Femur (tissue), 1 donor: ENCODE results near the gene MMP26.
"Not testable (repeated sequence)": the region's sequence is repeated elsewhere in the genome, so short reads cannot be mapped to it uniquely, and the experiment has no call there.

Experiments
- DNase-seq: peaks from one replicate; pipeline ENCODE4 v3.0.0-alpha.2; 2017

The MMP26 gene

GRCh38 chr11:4704054-4704789 is at the start of gene MMP26:
TSS of gene MMP26 (plus strand) at chr11:4704784.
- no peak for DNase-seq

- DNase-seq = no peak
Observed at GRCh38 chr11:4658629-4659445, 45.7 kb upstream of the MMP26 start.

DNA sequence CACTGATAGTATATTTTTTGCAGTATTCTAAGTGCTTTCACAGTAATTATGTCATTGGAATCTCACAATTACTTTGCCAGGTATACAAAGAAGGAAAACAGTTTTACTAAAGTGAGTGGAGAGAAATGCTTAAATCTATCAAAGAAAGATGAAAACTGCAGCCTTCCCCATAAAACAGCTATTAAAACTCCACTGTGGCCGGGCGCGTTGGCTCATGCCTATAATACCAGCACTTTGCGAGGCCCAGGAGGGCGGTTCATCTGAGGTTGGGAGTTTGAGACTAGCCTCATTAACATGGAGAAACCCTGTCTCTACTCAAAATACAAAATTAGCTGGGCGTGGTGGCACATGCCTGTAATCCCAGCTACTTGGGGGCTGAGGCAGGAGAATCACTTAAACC is 41.7 kb upstream of the MMP26 start:
- DNase-seq = no peak

- DNase-seq = no peak
Observed at GRCh38 chr11:4664183-4664582, 40.4 kb upstream of the MMP26 start.

DNA sequence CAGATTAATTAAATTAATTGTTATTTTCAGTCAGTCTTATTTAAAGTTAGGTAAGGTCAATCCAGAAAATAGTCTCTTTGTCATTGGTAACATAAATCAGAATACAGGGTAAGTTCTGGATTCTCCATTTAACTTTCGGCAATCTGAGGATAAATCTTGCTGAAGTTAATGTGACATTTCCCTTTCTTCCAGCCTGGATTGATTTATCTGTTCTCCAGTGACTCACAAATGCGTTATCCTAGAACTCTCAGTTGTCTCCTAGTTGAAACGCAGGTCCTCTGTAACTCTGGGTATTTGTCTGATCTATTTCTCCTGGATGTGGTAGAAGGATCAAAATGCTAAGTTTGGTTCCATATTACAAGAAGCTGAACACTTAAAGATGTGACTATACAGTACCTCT is 39.8 kb upstream of the MMP26 start:
- no peak for DNase-seq

- no peak for DNase-seq
Observed at GRCh38 chr11:4665424-4665823, 39.2 kb upstream of the MMP26 start.

DNA sequence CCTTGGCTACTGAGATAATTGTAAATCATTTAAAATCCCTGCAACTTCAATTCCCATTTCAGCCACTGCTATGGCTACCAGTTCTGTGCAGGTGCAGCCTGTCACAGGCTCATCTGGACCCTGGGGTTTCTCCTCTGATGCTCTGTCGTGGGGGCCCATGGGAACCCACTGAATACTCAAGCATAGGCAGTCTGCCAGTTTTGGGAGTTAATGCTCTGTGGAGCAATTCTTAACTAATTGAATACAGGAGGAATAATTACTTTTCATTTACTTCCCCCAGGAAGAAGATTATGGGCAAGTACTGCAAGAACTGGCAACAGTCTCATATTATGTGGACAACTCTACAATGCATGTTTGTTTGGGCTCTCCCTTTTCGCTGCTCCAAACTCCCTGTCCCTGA is 32.8 kb upstream of the MMP26 start:
- DNase-seq = no peak

DNA sequence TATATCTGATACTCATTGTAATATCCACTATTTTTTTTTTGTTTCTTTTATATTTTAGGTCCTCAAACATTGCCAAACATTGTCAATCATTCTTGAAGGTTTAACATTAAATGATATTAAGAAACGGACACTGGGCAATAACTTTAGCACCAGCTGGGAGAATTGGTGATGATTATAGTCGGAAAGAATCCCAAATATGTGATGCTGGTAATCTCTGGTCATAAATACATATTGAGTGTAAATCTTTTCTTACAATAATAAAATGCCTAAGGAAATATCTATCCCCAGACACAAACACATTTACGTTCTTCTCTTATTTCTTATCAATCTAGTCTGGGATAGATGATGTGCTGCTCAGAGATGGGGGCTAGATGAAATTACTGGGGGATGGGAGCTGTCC is 32.1 kb upstream of the MMP26 start:
- no peak for DNase-seq

- DNase-seq = no peak
Observed at GRCh38 chr11:4673781-4674180, 30.8 kb upstream of the MMP26 start.

DNA sequence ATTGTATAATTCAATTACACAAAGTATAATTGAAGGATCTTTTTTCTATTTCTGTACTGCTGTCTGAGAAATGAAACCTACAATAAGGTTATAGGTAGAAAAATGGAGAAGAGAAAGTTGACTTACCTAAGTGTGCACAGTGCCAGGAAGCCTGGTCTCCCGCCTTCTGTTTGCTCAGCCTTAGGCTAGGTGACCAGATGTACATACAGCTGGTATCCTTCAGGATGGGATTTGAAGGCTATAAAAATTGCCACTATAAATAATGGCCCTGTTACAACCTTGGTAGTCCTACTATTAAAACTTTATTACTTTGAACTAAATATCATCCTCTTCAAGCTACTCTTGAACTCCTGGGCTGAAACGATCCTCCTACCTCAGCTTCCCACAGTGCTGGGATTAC is 26.6 kb upstream of the MMP26 start:
- DNase-seq = no peak

DNA sequence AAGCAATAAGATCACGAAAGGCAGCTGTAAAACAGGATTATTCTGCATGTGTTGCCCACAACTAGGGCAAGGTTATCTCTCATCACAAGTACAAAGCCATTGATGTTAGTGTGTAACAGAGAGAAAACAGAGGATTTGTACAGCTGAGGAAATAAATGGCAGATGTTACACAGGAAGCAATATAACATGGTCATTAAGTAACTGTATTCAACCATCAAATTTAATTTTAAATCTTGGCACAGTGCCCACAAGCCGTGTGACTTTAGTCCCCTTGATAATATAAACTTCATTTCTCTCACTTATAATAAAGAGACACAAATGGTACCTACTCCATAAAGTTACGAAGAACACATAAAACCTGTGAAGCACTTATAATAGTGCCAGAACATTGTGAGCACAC is 24.2 kb upstream of the MMP26 start:
- DNase-seq = no peak

GRCh38 chr11:4682623-4683419 is 21.8 kb upstream of the MMP26 start:
- DNase-seq = no peak

DNA sequence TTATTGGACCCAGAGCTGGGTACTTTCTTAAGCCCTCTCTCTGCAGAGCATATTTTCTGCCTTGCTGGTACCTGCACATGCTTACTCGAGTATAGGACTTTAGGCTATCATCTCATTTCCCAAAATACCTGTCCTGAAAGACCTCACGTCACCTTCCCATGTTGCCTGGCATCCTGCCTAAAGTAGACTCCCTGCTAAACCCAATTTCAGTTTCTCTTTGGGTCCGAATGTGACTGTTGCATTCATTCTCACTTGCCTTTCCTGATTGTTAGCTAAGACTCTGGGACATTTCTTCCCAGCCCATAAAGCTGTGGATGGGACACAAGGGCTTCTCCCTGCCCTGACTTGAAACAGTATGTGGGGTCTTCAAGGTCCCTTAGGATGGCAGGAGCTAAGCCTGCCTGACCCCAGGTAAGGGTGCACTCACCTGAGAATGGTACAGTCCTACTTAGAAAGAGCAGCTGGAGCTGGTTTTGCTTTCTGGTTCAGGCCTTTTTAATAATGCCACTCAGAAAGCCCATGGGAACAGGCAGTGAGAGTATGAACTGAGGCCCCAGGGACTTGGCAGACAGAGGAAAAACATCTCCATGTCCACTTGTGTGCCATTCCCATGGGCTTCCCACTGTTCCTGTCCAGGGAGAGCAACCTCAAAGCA is 19.8 kb upstream of the MMP26 start:
- DNase-seq = no peak

GRCh38 chr11:4695442-4695841 is 9.1 kb upstream of the MMP26 start:
- DNase-seq = no peak

DNA sequence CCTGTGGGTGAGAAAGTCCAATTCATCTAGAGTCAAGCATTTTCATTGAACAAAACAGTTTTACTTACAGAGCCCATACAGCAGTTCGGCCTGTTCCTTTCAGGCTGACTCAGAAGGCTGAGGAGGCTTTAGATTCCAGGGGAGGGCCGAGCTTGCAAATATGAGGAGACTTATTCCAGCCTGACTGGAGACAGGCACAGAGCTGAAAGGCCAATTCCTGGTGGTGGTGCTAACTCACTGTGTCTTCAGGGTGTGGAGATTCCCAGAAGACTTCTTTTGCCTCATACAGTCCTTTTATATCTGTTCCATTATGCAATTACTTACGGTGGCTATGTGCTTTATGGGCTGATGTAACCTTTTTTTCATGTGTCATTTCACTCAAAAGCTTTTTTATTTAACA is 7.0 kb upstream of the MMP26 start, which contains the start of gene OR51E2:
Gene OR51E2, minus strand, starts transcription at position 269 of the 400 bp plus-strand sequence. CDS start 15,142 bp downstream, outside the sequence.
- DNase-seq = no peak

DNA sequence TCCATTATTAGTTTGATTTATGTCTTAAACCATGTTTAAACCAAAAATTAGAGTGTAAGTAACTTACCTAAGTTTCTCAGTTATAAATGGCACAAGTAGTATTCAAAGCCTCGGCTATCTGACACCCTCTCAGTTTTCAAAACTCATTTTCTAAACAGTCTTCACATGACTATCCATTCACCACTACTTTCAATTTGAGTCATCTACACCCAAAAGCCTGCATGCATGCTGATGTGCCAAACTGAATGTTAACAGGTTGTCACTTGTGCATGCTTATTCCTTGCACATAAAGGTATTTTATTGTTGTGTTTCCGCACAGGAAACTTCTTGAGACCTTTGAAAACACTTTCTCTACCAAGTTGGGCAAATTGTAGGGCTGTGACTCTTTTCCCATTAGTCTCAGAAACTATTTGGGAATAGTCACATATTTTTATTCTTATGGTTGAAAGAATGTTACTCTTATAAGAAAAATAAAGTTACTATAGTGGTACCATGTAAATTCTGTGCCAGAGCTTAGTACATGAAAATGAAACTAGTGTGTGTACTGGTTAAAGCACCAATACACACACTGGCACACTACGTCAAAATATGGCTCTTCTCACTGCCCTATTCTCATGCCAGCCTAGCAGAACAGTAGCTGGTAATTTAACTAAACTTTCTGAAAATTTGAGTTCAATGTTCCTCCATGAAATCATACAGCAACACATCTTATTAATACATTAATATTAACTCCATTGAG is 4.7 kb upstream of the MMP26 start:
- no peak for DNase-seq

- DNase-seq = no peak
Observed at GRCh38 chr11:4700436-4700820, 4.2 kb upstream of the MMP26 start.

- DNase-seq = no peak
Observed at GRCh38 chr11:4704790-4705334, 278 bp downstream of the MMP26 start.

DNA sequence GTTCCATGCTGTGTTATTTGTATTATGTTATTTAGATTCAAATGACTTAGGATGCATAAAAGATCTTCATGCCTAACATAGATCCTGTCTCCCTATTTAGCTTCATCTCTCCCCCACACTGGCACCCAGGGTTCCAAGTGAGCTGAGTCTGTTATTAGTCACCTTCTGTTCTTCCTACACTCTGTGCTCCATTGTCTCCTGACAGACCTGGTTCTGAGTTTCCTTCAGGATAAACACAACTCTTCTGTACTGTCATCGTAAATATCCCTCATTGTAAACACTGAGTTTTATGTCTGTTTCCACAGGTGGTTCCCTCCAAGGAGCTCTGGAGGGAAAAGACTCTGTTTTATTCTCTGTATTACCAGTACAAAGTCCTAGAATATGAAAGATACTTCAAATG is 8.7 kb downstream of the MMP26 start:
- no peak for DNase-seq

GRCh38 chr11:4714300-4714699 is 9.7 kb downstream of the MMP26 start:
- DNase-seq = no peak

DNA sequence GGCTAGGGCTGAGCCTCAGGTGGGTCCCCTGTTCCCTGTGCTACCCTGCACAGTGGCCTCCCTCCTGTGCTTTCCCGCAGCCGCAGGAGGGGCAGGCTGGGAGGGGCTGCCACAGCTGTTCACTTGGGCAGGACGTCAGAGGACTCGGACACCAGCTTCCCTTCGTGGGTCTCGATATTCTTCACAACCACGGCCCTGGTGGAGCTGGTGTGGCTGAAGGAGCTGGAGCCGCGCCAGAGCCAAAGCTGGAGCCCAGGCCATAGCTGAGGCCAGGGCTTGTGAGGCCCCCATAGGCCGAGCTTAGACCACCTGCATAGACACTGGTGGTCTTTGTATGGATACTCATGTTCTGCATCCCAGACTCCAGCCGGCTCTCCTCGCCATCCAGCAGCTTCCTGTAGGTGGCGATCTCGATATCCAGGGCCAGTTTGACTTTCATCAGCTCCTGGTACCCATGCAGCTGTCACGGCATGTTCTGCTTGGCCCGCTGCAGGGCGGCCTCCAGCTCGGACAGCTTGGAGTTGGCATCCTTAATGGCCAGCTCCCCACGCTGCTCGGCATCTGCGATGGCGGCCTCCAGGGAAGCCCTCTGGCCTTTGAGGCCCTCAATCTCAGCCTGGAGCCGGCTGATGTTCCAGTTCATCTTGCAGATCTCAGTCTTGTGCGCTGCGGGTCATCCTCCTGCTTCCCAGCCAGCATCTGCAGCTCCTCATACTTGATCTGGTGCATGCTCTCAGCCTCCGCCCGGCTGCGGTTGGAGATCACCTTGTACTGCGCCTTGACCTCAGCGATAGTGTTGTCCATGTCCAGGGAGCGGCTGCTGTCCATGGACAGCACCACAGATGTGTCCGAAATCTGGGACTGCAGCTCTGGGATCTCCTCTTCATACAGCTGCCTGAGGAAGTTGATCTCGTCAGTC is 18.3 kb downstream of the MMP26 start:
- DNase-seq = not testable (repeated sequence)
